ENCODE data around the gene NELFA.
"Not testable (repeated sequence)": the region's sequence is repeated elsewhere in the genome, so short reads cannot be mapped to it uniquely, and the experiment has no call there.

NELFA gene

DNA sequence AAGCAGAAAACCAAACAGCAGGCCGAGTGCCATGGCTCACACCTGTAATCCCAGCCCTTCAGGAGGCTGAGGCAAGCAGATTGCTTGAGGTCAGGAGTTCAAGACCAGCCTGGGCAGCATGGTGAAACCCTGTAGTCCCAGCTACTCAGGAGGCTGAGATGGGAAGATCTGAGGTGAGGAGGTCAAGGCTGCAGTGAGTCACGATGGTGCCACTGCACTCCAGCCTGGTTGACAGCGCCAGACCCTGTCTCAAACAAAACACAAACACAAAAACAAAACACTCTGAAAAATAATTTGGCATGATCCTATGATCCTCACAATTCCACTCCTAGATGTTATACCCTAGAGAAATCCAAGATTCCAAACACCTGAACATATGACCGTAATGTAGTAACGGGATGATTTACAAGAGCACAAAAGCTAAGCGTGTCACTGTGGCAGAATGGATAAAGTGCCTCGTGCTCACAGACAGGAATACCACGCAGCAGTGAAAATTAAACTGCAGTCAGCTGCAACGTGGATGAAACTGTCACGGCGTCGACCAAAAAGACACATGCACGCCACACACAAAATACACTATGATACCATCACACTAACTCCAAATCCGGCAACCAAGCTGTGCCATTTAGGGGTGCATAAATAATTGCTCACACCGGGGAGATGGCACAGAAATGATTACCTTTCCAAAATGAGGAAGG lies 1.7 kb downstream of the NELFA start:
- Histone ChIP-seq H3K4me3 (ENCODE audit: low read depth in 1 of 2, low read length in 2 of 2) (peak overlapping the region; percentile 72 to 94), H3K4me1 (ENCODE audit: control insufficient read depth in 1 of 2, insufficient read depth in 2 of 2, low read length in 2 of 2) (peaks cover 0 to 15% of the 10 kb centered on the region in 2 donors), H3K9me3 (ENCODE audit: control insufficient read depth in 1 of 2, low read length in 2 of 2) (no peaks in the 10 kb centered on the region), H3K27me3 (ENCODE audit: low read depth, low read length) (no peaks in the 10 kb centered on the region), H3K36me3 (ENCODE audit: control insufficient read depth in 1 of 2, insufficient read depth in 2 of 2, low read length in 2 of 2) (peaks cover 0 to 5% of the 10 kb centered on the region in 2 donors), H3K27ac (ENCODE audit: low read length) (no peak overlapping the region)

DNA sequence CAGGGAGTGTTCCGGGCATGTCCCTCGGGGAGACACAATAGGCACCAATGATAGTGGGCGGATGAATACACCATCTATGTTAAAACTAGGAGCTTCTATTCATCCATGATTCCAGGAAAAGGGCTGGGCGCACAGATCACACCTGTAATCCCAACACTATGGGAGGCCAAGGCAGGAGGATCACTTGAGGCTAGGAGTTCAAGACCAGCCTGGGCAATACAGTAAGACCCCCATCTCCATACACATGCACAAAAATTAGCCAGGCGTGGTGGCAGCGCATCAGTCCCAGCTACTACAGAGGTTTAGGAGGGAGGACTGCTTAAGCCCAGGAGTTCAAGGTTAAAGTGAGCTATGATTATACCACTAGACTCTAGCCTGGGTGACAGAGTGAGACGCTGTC lies 2.4 kb downstream of the NELFA start:
- H3K4me1 ChIP-seq (ENCODE audit: control insufficient read depth in 1 of 2, insufficient read depth in 2 of 2, low read length in 2 of 2): peaks cover 0 to 15% of the 10 kb centered on the region in 2 donors
- no peaks in the 10 kb centered on the region for H3K27me3 ChIP-seq (ENCODE audit: low read depth, low read length)
- H3K27ac ChIP-seq (ENCODE audit: low read length): no peak overlapping the region
- H3K4me3 ChIP-seq (ENCODE audit: low read depth in 1 of 2, low read length in 2 of 2): no peak overlapping the region
- peaks cover 0 to 5% of the 10 kb centered on the region in 2 donors for H3K36me3 ChIP-seq (ENCODE audit: control insufficient read depth in 1 of 2, insufficient read depth in 2 of 2, low read length in 2 of 2)
- no peaks in the 10 kb centered on the region for H3K9me3 ChIP-seq (ENCODE audit: control insufficient read depth in 1 of 2, low read length in 2 of 2)

DNA sequence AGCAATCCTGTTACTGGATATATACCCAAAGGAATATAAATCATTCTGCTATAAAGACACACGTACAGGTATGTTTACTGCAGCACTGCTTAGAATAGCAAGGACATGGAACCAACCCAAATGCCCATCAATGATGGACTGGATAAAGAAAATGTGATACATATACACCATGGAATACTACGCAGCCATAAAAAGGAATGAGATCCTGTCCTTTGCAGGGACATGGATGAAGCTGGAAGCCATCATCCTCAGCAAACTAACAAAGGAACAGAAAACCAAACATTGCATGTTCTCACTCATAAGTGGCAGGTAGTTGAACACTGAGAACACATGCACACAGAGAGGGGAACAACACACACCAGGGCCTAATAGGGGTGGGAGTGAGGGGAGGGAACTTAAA lies 5.4 kb downstream of the NELFA start:
- not testable (repeated sequence) for H3K27me3 ChIP-seq (ENCODE audit: low read depth, low read length); H3K36me3 ChIP-seq (ENCODE audit: control insufficient read depth in 1 of 2, insufficient read depth in 2 of 2, low read length in 2 of 2); H3K9me3 ChIP-seq (ENCODE audit: control insufficient read depth in 1 of 2, low read length in 2 of 2); H3K4me3 ChIP-seq (ENCODE audit: low read depth in 1 of 2, low read length in 2 of 2); H3K27ac ChIP-seq (ENCODE audit: low read length)
- H3K4me1 ChIP-seq (ENCODE audit: control insufficient read depth in 1 of 2, insufficient read depth in 2 of 2, low read length in 2 of 2): peaks cover 0 to 10% of the 10 kb centered on the region in 2 donors

DNA sequence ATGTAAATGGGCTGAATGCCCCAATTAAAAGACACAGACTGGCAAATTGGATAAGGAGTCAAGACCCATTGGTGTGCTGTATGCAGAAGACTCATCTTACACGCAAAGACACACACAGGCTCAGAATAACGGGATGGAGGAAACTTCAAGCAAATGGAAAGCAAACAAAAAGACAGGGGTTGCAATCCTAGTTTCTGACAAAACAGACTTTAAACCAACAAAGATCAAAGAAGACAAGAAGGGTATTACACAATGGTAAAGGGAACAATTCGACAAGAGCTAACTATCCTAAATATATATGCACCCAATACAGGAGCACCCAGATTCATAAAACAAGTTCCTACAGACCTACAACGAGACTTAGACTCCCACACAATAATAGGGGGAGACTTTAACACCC lies 9.5 kb downstream of the NELFA start:
- H3K9me3 ChIP-seq (ENCODE audit: control insufficient read depth in 1 of 2, low read length in 2 of 2); H3K27ac ChIP-seq (ENCODE audit: low read length); H3K4me1 ChIP-seq (ENCODE audit: control insufficient read depth in 1 of 2, insufficient read depth in 2 of 2, low read length in 2 of 2); H3K4me3 ChIP-seq (ENCODE audit: low read depth in 1 of 2, low read length in 2 of 2); H3K27me3 ChIP-seq (ENCODE audit: low read depth, low read length): not testable (repeated sequence)
- H3K36me3 ChIP-seq (ENCODE audit: control insufficient read depth in 1 of 2, insufficient read depth in 2 of 2, low read length in 2 of 2): peaks cover 0 to 14% of the 10 kb centered on the region in 2 donors

DNA sequence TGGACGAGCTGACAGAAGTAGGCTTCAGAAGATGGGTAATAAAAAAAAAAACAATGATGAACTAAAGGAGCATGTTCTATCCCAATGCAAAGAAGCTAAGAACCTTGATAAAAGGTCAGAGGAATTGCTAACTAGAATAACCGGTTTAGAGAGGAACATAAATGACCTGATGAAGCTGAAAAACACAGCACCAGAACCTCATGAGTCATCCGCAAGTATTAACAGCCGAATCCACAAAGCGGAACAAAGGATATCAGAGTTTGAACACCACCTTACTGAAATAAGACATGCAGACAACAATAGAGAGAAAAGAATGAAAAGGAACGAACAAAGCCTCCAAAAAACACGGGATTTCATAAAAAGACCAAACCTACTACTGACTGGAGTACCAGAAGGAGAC lies 10.5 kb downstream of the NELFA start:
- Histone ChIP-seq H3K27ac (ENCODE audit: low read length) (no peak overlapping the region), H3K27me3 (ENCODE audit: low read depth, low read length) (no peaks in the 10 kb centered on the region), H3K9me3 (ENCODE audit: control insufficient read depth in 1 of 2, low read length in 2 of 2) (peaks cover 0 to 8% of the 10 kb centered on the region in 2 donors)

DNA sequence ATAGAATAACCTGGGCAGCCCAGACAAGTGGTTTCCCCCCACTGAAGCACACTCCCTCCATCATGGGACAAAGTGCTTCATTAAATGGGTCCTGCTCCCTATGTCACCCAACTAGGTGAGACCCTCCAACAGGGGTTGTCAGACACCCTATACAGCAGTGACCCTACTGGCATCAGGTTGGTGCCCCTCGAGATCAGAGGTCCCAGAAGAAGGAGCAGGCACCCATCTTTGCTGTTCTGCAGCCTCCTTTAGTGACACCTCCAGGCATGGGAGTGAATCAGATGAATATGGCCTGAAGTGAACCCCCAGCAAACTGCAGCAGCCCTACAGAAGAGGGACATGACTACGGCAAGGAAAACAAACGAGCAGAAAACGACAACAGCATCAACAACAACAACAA lies 11.1 kb downstream of the NELFA start:
- Histone ChIP-seq H3K27me3 (ENCODE audit: low read depth, low read length) (no peaks in the 10 kb centered on the region), H3K27ac (ENCODE audit: low read length) (no peak overlapping the region), H3K4me3 (ENCODE audit: low read depth in 1 of 2, low read length in 2 of 2) (no peak overlapping the region), H3K4me1 (ENCODE audit: control insufficient read depth in 1 of 2, insufficient read depth in 2 of 2, low read length in 2 of 2) (no peaks in the 10 kb centered on the region), H3K9me3 (ENCODE audit: control insufficient read depth in 1 of 2, low read length in 2 of 2) (peaks cover 0 to 8% of the 10 kb centered on the region in 2 donors), H3K36me3 (ENCODE audit: control insufficient read depth in 1 of 2, insufficient read depth in 2 of 2, low read length in 2 of 2) (peaks cover 0 to 14% of the 10 kb centered on the region in 2 donors)

More for the DNA sequence above, 10.5 kb downstream of the NELFA start:
- no peaks in the 10 kb centered on the region for H3K4me1 ChIP-seq (ENCODE audit: control insufficient read depth in 1 of 2, insufficient read depth in 2 of 2, low read length in 2 of 2)
- no peak overlapping the region for H3K4me3 ChIP-seq (ENCODE audit: low read depth in 1 of 2, low read length in 2 of 2)
- H3K36me3 ChIP-seq (ENCODE audit: control insufficient read depth in 1 of 2, insufficient read depth in 2 of 2, low read length in 2 of 2): peaks cover 0 to 14% of the 10 kb centered on the region in 2 donors

DNA sequence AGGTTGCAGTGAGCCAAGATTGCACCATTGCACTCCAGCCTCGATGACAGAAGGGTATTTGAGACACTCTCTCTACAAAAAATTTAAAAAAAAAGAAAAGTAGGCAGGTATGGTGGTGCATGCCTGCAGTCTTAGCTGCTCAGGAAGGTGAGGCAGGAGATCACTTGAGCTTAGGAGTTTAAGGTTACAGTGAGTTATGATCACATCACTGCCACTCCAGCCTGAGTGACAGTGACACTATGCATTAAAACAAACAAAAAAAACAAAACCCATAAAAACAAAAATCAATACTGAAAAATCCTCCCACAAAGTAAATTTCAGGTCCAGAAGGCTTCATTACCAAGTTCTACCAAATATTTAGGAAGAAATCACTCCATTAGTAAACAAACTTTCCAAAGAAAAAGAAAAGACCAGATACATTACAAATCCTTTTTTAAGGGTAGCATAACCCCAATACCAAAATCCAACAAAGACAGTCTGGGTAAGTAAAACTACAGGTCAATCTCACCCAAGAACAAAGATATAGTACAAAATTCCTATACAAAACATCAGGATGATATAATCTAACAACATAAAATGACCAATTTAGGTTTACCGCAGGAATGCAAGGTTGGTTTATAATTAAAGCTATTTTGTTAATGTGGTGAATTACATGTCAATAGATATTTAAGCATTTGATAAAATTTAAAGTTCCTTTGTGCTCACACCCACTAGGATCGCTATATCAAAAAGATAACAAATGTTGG lies 11.7 kb downstream of the NELFA start:
- peaks cover 0 to 14% of the 10 kb centered on the region in 2 donors for H3K36me3 ChIP-seq (ENCODE audit: control insufficient read depth in 1 of 2, insufficient read depth in 2 of 2, low read length in 2 of 2)
- H3K4me3 ChIP-seq (ENCODE audit: low read depth in 1 of 2, low read length in 2 of 2): no peak overlapping the region

DNA sequence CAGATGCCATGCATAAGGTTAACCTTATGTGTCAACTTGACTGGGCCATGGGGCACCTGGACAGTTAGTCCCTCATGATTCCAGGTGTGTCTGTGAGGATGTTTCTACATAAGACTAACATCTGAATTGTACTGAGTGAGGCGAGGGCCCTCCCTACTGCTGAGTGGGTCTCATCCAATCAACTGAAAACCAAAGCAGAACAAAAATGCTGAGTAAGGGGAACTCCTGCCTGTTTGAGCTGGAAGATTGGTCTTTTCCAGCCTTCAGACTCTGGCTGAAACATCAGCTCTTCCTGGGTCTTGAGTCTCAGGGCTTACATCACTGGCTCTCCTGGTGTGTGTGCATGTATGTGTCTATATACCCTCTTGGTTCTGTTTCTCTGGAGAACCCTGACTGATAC lies 13.8 kb downstream of the NELFA start:
- H3K36me3 ChIP-seq (ENCODE audit: control insufficient read depth in 1 of 2, insufficient read depth in 2 of 2, low read length in 2 of 2): peaks cover 13 to 22% of the 10 kb centered on the region in 2 donors
- no peak overlapping the region for H3K27ac ChIP-seq (ENCODE audit: low read length)
- peaks cover 0 to 8% of the 10 kb centered on the region in 2 donors for H3K9me3 ChIP-seq (ENCODE audit: control insufficient read depth in 1 of 2, low read length in 2 of 2)

More for the DNA sequence above, 11.7 kb downstream of the NELFA start:
- H3K27me3 ChIP-seq (ENCODE audit: low read depth, low read length): no peaks in the 10 kb centered on the region
- H3K4me1 ChIP-seq (ENCODE audit: control insufficient read depth in 1 of 2, insufficient read depth in 2 of 2, low read length in 2 of 2): no peaks in the 10 kb centered on the region
- peaks cover 0 to 8% of the 10 kb centered on the region in 2 donors for H3K9me3 ChIP-seq (ENCODE audit: control insufficient read depth in 1 of 2, low read length in 2 of 2)
- no peak overlapping the region for H3K27ac ChIP-seq (ENCODE audit: low read length)

DNA sequence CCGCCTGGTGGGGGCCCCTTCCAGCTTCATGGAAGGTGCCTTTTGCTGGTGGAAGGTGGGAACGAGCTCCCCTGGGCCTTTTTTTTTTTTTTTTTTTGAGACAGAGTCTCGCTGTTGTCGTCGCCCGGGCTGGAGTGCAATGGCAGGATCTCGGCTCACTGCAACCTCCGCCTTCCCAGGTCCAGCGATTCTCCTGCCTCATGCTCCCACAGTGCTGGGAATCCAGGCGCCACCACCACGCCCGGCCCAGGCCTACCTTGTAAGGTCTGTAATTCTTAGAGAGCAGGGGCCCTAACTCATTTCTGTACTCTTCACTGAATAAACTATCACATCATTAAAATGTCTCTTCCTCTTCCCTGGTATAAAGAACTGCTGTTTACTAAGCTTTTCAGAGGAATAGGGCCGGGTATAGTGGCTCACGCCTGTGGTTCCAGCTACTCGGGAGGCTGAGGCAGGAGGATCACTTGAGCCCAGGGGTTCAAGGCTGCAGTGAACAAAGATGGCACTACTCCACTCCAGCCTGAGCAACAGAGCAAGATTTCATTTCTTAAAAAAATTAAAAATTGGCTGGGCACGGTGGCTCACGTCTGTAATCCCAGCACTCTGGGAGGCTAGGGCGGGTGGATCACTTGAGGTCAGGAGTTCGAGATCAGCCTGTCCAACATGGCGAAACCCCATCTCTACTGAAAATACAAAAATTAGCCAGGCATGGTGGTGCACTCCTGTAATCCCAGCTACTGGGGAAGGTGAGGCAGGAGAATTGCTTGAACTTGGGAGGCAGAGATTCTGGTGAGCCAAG lies 14.9 kb downstream of the NELFA start:
- H3K9me3 ChIP-seq (ENCODE audit: control insufficient read depth in 1 of 2, low read length in 2 of 2); H3K27ac ChIP-seq (ENCODE audit: low read length); H3K4me3 ChIP-seq (ENCODE audit: low read depth in 1 of 2, low read length in 2 of 2); H3K4me1 ChIP-seq (ENCODE audit: control insufficient read depth in 1 of 2, insufficient read depth in 2 of 2, low read length in 2 of 2); H3K27me3 ChIP-seq (ENCODE audit: low read depth, low read length): not testable (repeated sequence)
- H3K36me3 ChIP-seq (ENCODE audit: control insufficient read depth in 1 of 2, insufficient read depth in 2 of 2, low read length in 2 of 2): peaks cover 13 to 32% of the 10 kb centered on the region in 2 donors

More for the DNA sequence above, 13.8 kb downstream of the NELFA start:
- no peaks in the 10 kb centered on the region for H3K4me1 ChIP-seq (ENCODE audit: control insufficient read depth in 1 of 2, insufficient read depth in 2 of 2, low read length in 2 of 2)
- H3K4me3 ChIP-seq (ENCODE audit: low read depth in 1 of 2, low read length in 2 of 2): no peak overlapping the region
- H3K27me3 ChIP-seq (ENCODE audit: low read depth, low read length): no peaks in the 10 kb centered on the region

DNA sequence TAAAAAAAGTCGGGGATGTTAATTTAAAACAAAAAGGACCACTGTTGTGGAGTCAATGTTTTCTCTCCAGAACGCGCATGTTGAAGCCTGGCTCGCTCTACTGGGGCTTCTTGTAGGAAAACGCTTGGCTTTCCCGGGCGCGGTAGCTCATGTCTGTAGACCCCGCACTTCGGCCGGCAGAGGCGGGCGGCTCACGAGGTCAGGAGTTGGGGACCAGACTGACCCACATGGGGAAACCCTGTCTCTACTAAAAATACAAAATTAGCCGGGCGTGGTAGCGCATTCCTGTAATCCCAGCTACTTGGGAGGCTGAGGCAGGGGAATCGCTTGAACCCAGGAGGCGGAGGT lies 15.6 kb downstream of the NELFA start:
- Histone ChIP-seq H3K4me1 (ENCODE audit: control insufficient read depth in 1 of 2, insufficient read depth in 2 of 2, low read length in 2 of 2) (no peaks in the 10 kb centered on the region), H3K9me3 (ENCODE audit: control insufficient read depth in 1 of 2, low read length in 2 of 2) (peaks cover 0 to 8% of the 10 kb centered on the region in 2 donors), H3K36me3 (ENCODE audit: control insufficient read depth in 1 of 2, insufficient read depth in 2 of 2, low read length in 2 of 2) (peaks cover 13 to 39% of the 10 kb centered on the region in 2 donors), H3K27me3 (ENCODE audit: low read depth, low read length) (no peaks in the 10 kb centered on the region), H3K4me3 (ENCODE audit: low read depth in 1 of 2, low read length in 2 of 2) (no peak overlapping the region), H3K27ac (ENCODE audit: low read length) (no peak overlapping the region)

DNA sequence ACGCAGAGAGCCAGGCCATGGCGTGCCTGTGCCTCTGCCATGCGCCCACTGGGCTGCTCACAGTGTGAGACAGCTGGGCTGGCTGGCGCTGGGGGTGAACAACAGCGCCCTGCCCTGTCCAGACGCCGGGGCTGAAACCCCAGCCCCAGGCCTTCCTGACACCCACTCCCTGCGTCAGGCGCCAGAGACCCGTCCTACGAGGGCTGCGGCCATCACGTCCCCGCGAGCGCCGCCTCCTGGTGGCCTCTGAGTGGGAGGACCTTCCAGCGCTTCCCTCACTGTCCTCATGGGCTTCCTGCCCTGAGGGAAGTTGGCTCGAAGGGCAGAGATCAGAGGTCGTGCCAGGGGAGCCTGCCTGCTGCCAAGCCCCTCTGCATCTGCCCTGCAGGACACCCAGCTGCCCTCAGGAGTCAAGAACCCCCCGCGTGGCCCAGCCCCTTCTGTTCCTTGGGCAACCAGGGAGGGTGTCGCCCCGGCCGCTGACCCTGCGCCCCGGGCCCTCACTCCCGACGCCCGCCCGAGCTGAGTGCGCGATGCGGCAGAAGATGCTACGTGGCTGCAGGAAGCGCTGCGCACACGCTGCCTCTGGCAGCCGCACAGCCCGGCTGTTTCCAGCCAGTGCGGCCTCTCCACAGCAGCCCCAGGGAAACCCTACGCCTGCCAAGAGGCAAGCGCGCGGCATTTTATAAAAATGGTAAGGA lies 16.2 kb downstream of the NELFA start:
- H3K36me3 ChIP-seq (ENCODE audit: control insufficient read depth in 1 of 2, insufficient read depth in 2 of 2, low read length in 2 of 2): peaks cover 13 to 38% of the 10 kb centered on the region in 2 donors
- no peaks in the 10 kb centered on the region for H3K27me3 ChIP-seq (ENCODE audit: low read depth, low read length)
- H3K9me3 ChIP-seq (ENCODE audit: control insufficient read depth in 1 of 2, low read length in 2 of 2): peaks cover 0 to 4% of the 10 kb centered on the region in 2 donors
- H3K27ac ChIP-seq (ENCODE audit: low read length): no peak overlapping the region
- no peak overlapping the region for H3K4me3 ChIP-seq (ENCODE audit: low read depth in 1 of 2, low read length in 2 of 2)
- no peaks in the 10 kb centered on the region for H3K4me1 ChIP-seq (ENCODE audit: control insufficient read depth in 1 of 2, insufficient read depth in 2 of 2, low read length in 2 of 2)
